GM12878 (cell line): ENCODE data around the gene NEU4.
"Not testable (repeated sequence)": the region's sequence is repeated elsewhere in the genome, so short reads cannot be mapped to it uniquely, and the experiment has no call there.

ENCODE experiments used
- CHD2 ChIP-seq: IDR thresholded peaks from 2 replicates; pipeline ENCODE4 v1.6.1; 2011; ENCODE audit warnings: low read depth, low read length, improper control_type of control experiment, borderline replicate concordance
- CREB1 ChIP-seq: IDR thresholded peaks from 2 replicates; pipeline ENCODE4 v1.6.1; 2012; ENCODE audit warnings: low read depth, mild to moderate bottlenecking, inconsistent platforms
- EZH2 ChIP-seq: IDR thresholded peaks from 2 replicates; pipeline ENCODE4 v1.6.1; 2012; ENCODE audit warnings: low read depth, mild to moderate bottlenecking, control low read depth, inconsistent platforms, low read length, borderline replicate concordance; ENCODE audit not compliant: control insufficient read depth
- NR2C2 ChIP-seq: IDR thresholded peaks from 2 replicates; pipeline ENCODE4 v1.6.1; 2011; ENCODE audit warnings: borderline replicate concordance, low read depth; ENCODE audit not compliant: control insufficient read depth, insufficient read length
- SREBF2 ChIP-seq: IDR thresholded peaks from 2 replicates; pipeline ENCODE4 v1.6.1; 2012; ENCODE audit warnings: mild to moderate bottlenecking, low read length
- SUZ12 ChIP-seq: fragments of 200-600 bp; sonication (generic); IDR thresholded peaks from one replicate; pipeline ENCODE4 v1.6.1; 2018; ENCODE audit warnings: antibody characterized with exemption, mild to moderate bottlenecking; ENCODE audit not compliant: unreplicated experiment
- TAF1 ChIP-seq: IDR thresholded peaks from 2 replicates; pipeline ENCODE4 v1.6.1; 2011; ENCODE audit warnings: mild to moderate bottlenecking, low read depth, low read length, borderline replicate concordance
- YY1 ChIP-seq: IDR thresholded peaks from 2 replicates; pipeline ENCODE4 v1.6.1; 2011; ENCODE audit warnings: low read depth, mild to moderate bottlenecking, low read length
- ZZZ3 ChIP-seq: IDR thresholded peaks from 2 replicates; pipeline ENCODE4 v1.6.1; 2011; ENCODE audit warnings: low read depth; ENCODE audit not compliant: control insufficient read depth, insufficient read length
- TF ChIP-seq, protein P1 (sequence below): fragments of 450-650 bp; IDR thresholded peaks from 2 replicates; pipeline ENCODE4 v1.6.1; 2017; ENCODE audit warnings: mild to moderate bottlenecking, low read depth, inconsistent platforms; ENCODE audit not compliant: poor library complexity, severe bottlenecking
- TF ChIP-seq, protein P2 (sequence below): fragments of 450-650 bp; formaldehyde crosslinking; IDR thresholded peaks from 2 replicates; pipeline ENCODE4 v1.4.0; 2020; ENCODE audit warnings: mild to moderate bottlenecking, moderate library complexity
- TF ChIP-seq, protein P3 (sequence below): IDR thresholded peaks from 2 replicates; pipeline ENCODE4 v1.6.1; 2011; ENCODE audit warnings: low read depth, low read length, improper control_type of control experiment, borderline replicate concordance

DNA sequence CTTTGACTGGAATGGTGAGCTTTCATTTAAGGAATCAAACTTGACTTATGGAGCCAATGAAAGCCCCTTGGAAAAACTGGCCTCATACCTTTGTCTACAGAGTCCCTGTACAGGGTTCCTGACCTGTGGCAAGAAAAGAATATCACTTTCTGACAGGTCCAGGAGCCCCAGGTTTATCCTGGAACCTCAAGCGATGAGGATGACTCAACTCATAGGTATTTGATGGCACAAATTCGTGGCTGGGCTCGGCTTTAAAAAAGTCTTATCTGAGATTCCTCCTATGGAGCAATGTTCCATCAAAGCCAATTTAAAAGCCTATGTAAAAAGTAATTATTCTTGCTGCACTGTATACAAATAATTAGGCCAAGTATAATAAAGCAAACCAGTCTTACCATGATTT is 17.6 kb upstream of the NEU4 start:
- TF ChIP-seq NR2C2, CREB1, ZZZ3, TAF1, SREBF2, SUZ12, EZH2, CHD2, YY1: not testable (repeated sequence)
- TF ChIP-seq, protein P1, sequence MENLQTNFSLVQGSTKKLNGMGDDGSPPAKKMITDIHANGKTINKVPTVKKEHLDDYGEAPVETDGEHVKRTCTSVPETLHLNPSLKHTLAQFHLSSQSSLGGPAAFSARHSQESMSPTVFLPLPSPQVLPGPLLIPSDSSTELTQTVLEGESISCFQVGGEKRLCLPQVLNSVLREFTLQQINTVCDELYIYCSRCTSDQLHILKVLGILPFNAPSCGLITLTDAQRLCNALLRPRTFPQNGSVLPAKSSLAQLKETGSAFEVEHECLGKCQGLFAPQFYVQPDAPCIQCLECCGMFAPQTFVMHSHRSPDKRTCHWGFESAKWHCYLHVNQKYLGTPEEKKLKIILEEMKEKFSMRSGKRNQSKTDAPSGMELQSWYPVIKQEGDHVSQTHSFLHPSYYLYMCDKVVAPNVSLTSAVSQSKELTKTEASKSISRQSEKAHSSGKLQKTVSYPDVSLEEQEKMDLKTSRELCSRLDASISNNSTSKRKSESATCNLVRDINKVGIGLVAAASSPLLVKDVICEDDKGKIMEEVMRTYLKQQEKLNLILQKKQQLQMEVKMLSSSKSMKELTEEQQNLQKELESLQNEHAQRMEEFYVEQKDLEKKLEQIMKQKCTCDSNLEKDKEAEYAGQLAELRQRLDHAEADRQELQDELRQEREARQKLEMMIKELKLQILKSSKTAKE = not testable (repeated sequence)
- TF ChIP-seq, protein P2, sequence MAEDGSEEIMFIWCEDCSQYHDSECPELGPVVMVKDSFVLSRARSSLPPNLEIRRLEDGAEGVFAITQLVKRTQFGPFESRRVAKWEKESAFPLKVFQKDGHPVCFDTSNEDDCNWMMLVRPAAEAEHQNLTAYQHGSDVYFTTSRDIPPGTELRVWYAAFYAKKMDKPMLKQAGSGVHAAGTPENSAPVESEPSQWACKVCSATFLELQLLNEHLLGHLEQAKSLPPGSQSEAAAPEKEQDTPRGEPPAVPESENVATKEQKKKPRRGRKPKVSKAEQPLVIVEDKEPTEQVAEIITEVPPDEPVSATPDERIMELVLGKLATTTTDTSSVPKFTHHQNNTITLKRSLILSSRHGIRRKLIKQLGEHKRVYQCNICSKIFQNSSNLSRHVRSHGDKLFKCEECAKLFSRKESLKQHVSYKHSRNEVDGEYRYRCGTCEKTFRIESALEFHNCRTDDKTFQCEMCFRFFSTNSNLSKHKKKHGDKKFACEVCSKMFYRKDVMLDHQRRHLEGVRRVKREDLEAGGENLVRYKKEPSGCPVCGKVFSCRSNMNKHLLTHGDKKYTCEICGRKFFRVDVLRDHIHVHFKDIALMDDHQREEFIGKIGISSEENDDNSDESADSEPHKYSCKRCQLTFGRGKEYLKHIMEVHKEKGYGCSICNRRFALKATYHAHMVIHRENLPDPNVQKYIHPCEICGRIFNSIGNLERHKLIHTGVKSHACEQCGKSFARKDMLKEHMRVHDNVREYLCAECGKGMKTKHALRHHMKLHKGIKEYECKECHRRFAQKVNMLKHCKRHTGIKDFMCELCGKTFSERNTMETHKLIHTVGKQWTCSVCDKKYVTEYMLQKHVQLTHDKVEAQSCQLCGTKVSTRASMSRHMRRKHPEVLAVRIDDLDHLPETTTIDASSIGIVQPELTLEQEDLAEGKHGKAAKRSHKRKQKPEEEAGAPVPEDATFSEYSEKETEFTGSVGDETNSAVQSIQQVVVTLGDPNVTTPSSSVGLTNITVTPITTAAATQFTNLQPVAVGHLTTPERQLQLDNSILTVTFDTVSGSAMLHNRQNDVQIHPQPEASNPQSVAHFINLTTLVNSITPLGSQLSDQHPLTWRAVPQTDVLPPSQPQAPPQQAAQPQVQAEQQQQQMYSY (CRISPR knock-in tag) = not testable (repeated sequence)
- TF ChIP-seq, protein P3, sequence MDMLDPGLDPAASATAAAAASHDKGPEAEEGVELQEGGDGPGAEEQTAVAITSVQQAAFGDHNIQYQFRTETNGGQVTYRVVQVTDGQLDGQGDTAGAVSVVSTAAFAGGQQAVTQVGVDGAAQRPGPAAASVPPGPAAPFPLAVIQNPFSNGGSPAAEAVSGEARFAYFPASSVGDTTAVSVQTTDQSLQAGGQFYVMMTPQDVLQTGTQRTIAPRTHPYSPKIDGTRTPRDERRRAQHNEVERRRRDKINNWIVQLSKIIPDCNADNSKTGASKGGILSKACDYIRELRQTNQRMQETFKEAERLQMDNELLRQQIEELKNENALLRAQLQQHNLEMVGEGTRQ = not testable (repeated sequence)
